Middle frontal gyrus (tissue), 1 donor: ENCODE results near the gene MRPS21.

Experiments used
- DNase-seq: peaks from one replicate; pipeline ENCODE4 v3.0.0-alpha.2; 2015; ENCODE audit warnings: low spot score; ENCODE audit errors: extremely low spot score

Gene MRPS21

DNA sequence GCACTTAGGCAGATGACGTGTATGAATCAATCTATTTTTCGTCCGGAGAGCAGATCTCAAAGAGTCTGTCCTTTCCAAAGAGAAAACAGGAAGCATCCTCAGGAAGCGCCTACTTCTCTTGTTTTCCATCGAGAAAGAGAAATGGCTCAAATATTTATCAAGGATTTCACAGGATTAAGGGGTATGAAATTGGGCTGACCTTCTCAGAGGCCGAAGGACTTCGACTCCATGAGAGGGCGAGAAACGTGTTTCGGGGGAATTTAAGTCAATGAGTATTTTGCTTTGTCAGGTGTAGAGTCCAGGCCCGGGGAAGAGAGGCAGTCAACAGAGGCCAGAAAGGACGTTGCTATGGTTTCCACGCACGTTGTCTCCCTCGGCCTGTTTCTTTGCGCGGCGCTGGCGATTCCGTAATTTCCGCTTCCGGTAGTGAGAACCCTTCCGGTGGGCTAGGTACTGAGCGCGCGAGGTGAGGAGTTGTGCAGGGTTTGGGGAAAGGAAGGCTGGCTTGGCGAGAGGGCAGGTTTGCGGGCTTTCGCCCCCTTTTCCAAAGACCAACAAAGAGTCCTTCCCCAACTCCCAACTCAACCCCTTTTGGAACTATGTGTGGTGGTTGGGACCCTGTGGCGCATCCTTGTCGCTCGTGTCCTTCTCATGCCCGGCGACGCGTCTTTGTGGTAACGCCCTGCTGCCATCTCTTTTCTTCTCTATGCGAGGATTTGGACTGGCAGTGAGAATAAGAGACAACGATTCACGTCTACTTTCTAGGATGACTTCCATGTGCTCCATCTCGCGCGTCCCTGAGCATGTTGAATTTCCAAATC, at the start of gene MRPS21:
Gene MRPS21, plus strand, starts transcription at position 429 of the 821 bp plus-strand sequence. CDS start 506 bp downstream, outside the sequence.
- peak; percentile 91 for DNase-seq

DNA sequence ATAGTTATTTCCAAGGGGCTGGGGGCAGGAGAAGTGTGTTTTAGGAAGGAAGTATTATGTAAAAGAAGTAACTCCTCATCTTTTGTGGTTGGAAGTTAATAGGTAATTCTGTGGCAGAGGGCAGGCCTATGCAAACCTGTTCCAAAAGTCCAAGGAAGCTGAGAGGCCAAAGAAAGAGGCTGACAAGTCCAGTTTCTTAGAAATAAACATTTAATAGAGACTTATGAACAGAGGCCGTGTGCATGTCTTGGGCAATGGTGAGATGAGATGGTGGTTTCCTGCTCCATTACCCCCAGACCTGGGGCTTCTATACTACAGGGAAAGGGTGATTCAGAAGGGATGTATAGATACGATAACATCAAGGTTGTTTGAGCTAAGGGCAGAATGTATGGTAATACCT, 43.7 kb upstream of the MRPS21 start:
- DNase-seq = no peak

DNA sequence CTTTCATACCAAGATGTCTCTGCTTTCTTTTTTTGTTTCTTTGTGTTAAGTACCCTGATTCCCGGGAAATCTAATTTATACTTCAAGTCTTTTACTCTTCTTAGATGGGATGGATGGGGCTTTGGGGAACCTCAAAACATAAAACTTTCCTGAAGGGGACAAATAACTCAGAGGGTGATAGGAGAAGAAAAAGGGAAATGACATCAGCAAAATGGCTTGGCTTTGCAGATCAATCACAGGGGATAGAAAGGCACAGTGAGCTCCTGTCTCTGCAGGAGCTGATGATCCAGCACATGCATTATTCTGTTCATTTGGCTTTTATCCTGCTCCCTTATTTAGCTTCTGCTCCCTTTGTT, 37.5 kb upstream of the MRPS21 start:
- DNase-seq = no peak

DNA sequence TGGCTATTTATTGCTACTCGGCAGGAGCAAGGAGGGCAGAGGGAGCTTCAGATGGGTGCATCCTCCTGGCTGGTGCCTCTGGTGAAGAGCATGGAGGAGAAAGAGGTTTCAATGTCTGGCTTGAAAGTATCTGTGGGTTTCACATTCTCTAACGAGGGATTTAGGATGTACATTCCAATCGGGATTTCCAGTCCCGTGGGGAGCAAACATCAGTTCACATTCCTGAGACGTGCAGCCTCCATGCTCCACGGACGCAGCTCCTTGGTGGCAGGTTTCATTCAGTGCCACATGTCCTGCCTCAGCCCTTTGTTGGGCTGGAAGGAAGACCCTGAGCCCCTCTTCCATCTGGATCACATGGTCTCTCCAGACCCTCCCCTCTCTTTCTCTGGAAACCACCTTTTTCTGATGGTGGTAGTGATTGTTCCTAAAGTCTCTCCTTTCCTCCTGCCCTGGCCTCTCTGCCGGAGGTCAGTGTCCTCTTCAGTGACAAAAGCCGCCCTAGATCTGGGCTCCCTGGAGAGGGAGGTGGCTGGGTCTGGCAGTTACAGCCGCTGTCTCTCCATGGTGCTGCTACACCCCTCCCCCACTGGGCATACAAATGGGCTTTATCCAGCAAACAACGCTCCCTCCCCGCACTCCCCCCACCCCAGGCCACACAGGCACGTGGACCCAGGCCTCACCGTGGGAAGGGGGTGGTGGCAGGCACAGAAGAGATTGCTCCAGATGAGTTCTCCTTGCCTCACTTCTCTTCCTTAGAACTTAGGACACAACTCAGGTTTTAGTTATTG, 36.9 kb upstream of the MRPS21 start:
- no peak for DNase-seq

DNA sequence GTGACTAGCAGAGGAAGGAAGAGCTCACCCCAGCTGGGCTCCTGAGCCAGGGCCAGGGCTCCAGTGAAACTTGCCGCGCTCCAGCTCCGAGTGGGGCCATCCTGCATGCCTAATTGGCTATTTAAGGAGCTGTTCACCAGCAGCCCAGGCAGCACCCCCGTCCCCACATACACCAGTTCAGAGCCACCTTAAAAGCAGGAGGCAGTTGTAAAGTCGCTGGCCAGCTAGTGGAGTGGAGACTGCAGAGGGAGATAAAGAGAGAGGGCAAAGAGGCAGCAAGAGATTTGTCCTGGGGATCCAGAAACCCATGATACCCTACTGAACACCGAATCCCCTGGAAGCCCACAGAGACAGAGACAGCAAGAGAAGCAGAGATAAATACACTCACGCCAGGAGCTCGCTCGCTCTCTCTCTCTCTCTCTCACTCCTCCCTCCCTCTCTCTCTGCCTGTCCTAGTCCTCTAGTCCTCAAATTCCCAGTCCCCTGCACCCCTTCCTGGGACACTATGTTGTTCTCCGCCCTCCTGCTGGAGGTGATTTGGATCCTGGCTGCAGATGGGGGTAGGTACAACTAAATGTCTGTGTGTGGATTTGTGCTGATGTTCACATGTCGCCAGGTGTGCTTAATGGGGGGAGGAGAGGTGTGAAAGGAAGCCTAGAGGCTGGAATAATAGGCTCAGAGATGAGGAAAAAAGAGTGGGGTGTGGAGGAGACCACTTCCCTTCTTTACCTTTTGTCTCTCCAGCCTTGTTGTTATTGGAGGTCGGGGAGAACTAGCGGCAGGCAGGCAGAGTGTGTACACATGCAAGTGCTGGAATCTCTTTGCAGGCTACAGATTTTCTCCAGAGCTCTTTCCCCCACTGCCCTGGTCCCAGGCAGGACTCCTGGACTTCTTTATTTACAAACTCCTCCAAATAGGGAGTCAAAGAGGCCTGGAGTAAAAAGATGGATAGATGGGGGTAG, 35.8 kb upstream of the MRPS21 start, which contains the start of gene CA14:
Gene CA14, plus strand, starts transcription at position 151 of the 962 bp plus-strand sequence. Its CDS starts 355 bp downstream, at position 506.
- no peak for DNase-seq

DNA sequence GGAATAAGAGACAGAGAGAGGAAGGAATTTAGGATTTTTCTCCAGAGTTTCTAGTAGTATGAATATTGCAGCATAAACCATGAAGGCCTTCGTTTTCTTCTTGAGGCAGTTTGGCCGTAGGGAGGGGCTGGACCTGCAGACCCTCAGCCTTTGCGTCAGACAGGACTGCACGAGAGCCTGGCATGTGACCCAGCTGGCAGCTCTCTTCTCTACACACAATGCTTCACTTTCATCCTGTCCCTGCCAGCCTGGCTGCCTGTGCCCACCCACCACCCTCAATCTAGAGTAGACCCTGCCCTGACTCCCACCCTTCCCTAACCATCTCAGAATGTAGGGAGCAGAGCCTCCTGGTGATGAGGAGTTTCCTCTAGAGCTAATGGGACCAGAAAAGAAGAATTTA, 34.4 kb upstream of the MRPS21 start:
- DNase-seq = no peak

DNA sequence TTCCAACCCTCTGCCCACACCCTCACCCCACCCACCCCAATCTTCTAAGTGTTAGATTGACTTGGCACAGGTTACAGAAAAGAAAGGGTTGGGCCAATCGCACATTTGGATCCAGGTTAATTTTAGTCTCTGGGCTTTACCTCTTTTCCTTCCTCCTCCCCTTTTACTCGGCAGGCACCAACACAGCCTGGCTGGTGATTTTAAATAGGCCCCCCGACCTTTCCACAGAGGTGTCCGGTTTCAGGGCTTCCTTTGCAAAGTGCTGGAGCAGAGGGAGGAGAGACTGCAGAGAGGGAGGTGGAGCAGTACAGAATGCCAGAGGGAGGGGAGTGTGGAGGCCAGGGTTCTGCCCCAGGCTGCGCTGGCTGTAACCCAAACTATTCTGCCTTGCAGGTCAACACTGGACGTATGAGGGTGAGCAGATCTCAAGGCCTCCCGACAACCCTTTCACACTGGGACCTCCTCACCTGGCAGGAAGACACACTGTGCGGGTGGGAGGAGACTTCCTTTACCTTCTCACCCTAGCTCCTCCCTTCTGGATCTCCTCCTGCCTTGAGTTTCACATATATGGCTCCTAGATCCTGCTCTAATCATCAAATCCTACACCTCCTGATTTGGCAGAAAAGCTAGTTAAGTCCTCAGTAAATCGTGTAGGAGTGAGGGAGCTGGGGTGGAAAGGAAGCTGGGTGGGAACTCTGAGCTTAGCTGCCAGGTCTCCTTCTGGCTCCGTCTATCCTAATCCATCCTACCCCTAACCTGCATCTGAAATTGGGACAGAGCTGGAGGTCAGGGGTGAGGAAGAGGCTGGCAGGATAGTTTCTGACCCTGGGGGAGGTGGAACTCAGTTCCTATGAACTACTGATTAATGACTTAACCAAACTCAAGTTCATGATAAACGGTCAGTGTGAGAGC, 33.6 kb upstream of the MRPS21 start:
- no peak for DNase-seq

DNA sequence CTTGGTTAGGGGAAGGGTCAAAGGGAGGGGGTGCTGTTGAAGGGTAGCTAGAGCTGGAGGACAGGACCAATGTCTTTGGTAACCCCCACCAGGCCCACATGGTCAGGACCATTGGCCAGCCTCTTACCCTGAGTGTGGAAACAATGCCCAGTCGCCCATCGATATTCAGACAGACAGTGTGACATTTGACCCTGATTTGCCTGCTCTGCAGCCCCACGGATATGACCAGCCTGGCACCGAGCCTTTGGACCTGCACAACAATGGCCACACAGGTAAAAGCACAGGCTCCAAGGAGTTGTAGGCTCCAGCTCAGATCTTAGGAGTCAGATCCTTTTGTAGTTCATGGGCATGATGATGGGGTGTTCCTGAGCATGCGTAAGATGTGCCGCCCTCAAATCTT, 32.3 kb upstream of the MRPS21 start:
- DNase-seq = no peak

DNA sequence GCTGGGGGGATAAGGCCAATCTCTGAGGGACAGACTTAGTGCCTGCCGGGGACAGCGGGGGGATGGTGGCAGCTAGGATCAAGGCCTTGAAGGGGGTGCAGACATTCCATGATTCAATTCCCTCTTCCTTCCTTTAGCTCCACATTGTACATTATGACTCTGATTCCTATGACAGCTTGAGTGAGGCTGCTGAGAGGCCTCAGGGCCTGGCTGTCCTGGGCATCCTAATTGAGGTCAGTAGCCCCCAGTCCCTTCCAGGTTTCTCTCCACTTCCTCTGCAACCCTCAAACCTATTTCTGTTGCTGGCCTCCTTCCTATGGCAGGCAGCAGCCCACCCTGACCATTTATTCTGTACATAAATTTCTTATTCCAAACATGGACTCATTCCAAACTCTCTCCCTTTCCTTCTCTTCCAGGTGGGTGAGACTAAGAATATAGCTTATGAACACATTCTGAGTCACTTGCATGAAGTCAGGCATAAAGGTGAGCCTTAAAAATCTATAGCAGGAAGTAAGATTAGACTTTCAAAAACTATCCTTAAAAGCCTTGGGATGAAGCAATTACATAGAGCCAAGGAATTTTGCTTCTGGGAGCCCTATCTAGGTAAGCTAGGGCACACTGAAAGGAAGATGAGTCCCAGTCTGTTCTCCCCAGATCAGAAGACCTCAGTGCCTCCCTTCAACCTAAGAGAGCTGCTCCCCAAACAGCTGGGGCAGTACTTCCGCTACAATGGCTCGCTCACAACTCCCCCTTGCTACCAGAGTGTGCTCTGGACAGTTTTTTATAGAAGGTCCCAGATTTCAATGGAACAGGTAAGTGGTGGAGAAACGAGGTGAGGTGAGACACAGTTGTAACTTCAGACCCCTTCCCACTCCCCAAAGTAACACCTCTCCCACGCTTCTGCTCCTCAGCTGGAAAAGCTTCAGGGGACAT, 31.0 kb upstream of the MRPS21 start:
- no peak for DNase-seq

DNA sequence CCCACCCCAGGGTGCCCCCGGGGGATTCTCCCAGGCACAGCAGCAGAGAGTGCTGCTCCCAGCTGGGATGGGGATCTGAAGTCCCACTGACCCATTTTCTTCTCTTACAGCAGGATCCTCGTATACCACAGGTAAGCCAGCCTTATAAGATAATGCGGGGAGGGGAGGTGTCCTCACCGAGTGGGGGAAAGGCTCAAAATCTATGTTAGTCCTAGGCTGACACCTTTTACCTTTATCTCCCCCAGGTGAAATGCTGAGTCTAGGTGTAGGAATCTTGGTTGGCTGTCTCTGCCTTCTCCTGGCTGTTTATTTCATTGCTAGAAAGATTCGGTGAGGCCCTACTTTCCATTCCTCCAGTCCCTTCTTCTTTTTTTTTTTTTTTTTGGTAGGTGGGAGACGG, 30.1 kb upstream of the MRPS21 start:
- no peak for DNase-seq

DNA sequence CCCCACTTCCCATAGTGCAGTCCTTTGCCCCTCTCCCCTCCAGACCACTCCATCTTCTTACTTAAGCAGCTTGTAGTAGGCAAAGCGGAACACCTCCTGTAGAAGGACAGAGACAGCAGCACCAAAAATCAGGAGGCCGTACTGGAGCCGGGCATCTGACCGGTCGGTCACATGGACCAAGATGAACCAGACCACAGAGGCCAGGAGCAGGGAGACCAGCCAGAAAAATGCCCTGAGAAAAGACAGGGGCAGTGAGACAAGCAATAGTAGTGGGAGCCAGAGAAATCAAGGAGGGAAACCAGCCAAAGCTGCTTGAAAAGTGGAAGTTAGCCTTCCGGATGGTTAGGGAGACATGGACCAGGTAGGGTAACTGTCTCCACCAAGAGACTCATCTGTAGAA, 25.8 kb upstream of the MRPS21 start:
- no peak for DNase-seq

DNA sequence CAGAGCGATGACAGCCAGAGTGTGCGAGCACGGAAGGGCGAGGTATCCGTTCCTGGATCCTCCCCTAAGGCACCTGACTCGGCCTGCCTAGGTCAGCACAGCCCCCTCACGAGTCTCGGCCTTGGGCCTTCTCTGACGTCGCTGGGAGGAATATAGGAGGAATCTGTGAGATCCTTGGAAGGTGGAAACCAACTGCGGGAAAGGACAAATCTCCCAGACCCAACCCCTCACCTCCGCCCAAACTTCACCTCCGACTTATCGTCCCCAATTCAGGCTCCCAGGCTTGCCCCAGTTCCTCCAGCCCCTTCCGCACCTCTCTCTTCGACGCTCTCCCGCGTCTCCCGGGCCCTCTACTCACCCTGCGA, 25.3 kb upstream of the MRPS21 start:
- no peak for DNase-seq

DNA sequence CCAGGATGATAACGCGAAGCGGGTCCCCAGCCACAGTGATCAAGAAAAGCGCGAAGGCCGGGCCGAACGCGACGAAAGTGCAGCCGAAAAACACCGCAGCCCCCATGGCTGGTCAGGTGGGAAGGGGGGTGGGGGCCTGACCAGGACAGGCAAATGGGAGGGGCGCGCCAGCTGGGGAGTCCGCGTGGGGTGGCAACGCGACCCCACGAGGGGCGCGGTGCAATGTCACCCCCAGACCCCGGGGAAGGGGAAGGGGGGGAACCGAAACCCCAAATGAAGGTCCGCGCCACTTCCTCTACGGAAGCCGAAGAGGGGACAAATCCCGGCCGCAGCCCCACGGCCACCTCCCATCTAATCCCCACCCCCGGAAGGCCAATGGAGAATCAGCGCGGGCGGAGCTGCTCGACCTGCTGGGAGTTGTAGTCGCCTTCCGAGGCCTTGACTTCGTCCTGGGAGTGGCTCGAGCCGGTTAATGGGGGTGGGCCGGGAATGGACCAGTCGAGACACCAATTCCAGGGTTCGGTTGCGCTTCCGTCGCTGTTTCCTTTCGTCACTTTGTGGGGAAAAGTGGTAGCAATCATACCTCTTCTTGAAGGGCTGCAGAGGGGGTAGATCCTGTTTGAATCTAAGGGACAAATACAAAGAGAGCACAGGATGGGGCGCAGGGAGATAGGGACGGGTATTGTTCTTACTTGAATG, 24.8 kb upstream of the MRPS21 start, which contains the start of gene APH1A:
Gene APH1A, minus strand, starts transcription at position 312 of the 699 bp plus-strand sequence. Its CDS starts 206 bp downstream, at position 106.
- peak; percentile 99 for DNase-seq

DNA sequence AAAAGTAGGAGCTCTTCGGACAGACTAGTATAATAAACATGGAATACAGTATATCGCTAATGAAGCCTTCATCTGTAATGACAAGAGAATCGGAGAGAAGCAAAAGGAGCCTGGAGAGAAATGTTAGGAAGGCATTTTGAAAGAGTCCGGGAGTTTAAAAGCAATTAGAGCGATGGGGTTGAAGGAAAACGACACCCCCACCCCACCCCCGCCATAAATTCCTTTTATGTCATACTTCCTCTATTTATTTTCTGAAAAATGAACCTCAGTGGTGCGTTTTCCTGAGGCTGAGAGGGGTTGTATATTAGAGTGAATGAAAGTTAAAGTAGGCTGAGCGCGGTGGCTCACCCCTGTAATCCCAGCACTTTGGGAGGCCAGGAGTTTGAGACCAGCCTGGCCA, 24.2 kb upstream of the MRPS21 start:
- DNase-seq = no peak

DNA sequence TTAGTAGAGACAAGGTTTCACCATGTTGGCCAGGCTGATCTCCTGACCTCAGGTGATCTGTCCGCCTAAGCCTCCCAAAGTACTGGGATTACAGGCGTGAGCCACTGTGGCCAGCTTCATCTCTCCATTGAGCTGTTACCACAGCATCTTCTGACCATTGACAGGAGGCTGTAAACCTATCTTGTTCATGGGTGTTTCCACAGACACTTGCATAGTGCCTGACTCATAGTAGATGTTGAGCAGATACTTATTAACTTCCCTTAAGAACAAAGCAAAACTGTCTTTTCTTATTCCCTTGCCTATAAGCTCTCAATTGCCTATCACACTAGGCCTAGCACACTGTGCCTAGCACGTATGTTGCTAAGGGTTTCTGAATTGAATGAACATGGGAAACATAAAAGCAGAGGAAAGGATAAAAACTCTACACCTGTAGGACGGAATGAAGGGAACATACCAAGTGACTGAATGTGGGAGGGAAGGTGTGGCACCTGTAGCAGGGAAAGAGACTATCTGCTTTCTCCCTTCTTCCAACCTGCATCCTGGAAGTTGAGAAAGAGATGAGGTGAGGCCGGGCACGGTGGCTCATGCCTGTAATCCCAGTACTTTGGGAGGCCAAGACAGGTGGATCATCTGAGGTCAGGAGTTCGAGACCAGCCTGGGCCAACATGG, 22.2 kb upstream of the MRPS21 start:
- DNase-seq = no peak

DNA sequence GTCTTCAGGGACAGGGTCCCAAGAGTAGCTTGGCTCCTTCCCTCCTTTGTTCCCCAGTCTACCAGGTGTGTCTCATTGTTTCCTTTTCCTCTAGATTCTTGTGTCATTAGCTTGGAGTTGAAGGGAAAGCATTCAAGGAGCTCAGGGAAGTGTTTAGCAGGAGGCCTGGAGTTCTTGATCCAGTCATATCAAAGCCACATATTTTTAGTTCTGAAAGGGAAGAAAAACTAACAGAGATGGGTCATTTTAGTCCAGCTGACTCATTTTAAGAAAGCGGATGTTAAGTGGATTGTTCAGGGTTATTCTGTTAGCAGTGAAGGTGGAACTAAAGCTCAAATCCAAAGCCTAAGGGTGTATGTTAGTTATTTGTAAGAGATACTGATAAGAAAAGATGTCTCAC, 20.4 kb upstream of the MRPS21 start:
- DNase-seq = no peak

DNA sequence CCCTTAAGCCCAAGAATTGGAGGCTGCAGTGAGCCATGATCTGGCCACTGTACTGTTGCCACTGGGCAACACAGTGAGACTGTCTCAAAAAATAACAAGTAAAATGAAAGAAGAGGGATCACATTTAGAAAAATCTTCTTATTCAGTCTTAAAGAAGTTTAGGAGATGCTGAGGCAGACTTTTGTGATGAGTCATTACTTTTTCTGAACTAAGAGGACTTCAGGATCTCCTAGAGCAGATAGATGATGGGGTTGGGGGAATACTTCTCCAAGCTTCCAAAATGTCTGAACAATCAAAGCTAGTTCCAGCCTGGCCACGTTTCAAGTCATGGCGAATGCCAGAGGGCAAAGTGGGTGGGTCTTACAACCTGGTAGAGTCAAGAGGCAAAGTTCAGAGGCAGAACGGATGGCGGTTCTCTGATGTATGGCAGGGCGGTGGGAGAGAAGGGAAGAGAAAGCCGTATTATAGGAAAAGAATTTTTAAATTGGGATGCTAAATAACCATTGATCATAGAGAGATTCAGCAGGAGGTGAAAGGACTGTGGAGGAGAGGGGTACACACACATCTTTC, 13.4 kb upstream of the MRPS21 start:
- no peak for DNase-seq
